ENCODE data around the gene TTC23.

TTC23 gene

GRCh38 chr15:99130314-99130713, 119.1 kb downstream of the TTC23 start:
- no peak overlapping the region for H3K27ac ChIP-seq
- H3K27me3 ChIP-seq (ENCODE audit: insufficient read depth, low read depth), result no peaks in the 10 kb centered on the region
- no peaks in the 10 kb centered on the region for H3K36me3 ChIP-seq (ENCODE audit: insufficient read depth)
- TF ChIP-seq CTCF (conservative IDR thresholded peaks at IDR 0.05; ENCODE audit: low read depth, low read length), result no peak
- H3K4me3 ChIP-seq (IDR thresholded peaks at IDR 0.05; ENCODE audit: insufficient read depth, low read depth, low read length), result no peak overlapping the region
- no peak overlapping the region for H3K9ac ChIP-seq
- no peak overlapping the region for H3K4me2 ChIP-seq
- peaks cover 26% of the 10 kb centered on the region for H3K4me1 ChIP-seq (ENCODE audit: low read depth, poor library complexity, severe bottlenecking)
- no peak overlapping the region for H2AFZ ChIP-seq (ENCODE audit: low read depth)
- H4K20me1 ChIP-seq (ENCODE audit: insufficient read depth), result no peaks in the 10 kb centered on the region
- no peaks in the 10 kb centered on the region for H3K79me2 ChIP-seq (ENCODE audit: insufficient read depth, low read depth)

GRCh38 chr15:99129644-99130043, 119.7 kb downstream of the TTC23 start:
- Histone ChIP-seq H2AFZ (ENCODE audit: low read depth) (no peak overlapping the region), H3K9ac (no peak overlapping the region), H3K4me1 (ENCODE audit: low read depth, poor library complexity, severe bottlenecking) (peaks cover 24% of the 10 kb centered on the region), H3K36me3 (ENCODE audit: insufficient read depth) (no peaks in the 10 kb centered on the region), H4K20me1 (ENCODE audit: insufficient read depth) (no peaks in the 10 kb centered on the region), H3K4me2 (no peak overlapping the region), H3K79me2 (ENCODE audit: insufficient read depth, low read depth) (no peaks in the 10 kb centered on the region), H3K27me3 (ENCODE audit: insufficient read depth, low read depth) (no peaks in the 10 kb centered on the region), H3K4me3 (IDR thresholded peaks at IDR 0.05; ENCODE audit: insufficient read depth, low read depth, low read length) (no peak overlapping the region), H3K27ac (no peak overlapping the region)
- TF ChIP-seq CTCF (conservative IDR thresholded peaks at IDR 0.05; ENCODE audit: low read depth, low read length), result no peak

DNA sequence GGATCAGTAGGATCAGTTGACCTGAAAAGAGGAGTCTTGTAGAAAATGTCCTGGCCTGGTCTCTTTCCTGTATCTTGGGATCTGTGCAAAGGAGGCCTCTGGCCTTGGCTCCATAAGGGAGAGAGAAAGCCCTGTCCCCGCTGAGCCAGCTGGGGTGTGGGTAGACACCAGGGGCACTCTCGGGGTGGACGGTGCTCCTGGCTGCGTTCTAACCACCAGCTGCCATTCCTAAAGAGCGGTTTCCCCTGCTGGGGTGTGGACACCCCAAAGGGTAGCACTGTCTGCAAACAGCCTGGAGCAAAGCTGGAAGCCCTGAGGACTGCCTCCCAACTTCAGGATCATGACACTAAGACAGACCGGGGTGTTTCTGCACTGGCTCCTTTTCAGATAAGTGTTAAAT, 121.0 kb downstream of the TTC23 start:
- peaks cover 24% of the 10 kb centered on the region for H3K4me1 ChIP-seq (ENCODE audit: low read depth, poor library complexity, severe bottlenecking)
- TF ChIP-seq CTCF (conservative IDR thresholded peaks at IDR 0.05; ENCODE audit: low read depth, low read length), result no peak
- no peaks in the 10 kb centered on the region for H3K27me3 ChIP-seq (ENCODE audit: insufficient read depth, low read depth)
- H3K4me3 ChIP-seq (IDR thresholded peaks at IDR 0.05; ENCODE audit: insufficient read depth, low read depth, low read length), result no peak overlapping the region
- no peaks in the 10 kb centered on the region for H4K20me1 ChIP-seq (ENCODE audit: insufficient read depth)
- no peaks in the 10 kb centered on the region for H3K79me2 ChIP-seq (ENCODE audit: insufficient read depth, low read depth)
- H2AFZ ChIP-seq (ENCODE audit: low read depth), result no peak overlapping the region
- no peaks in the 10 kb centered on the region for H3K36me3 ChIP-seq (ENCODE audit: insufficient read depth)
- H3K27ac ChIP-seq, result no peak overlapping the region
- no peak overlapping the region for H3K4me2 ChIP-seq
- no peak overlapping the region for H3K9ac ChIP-seq

GRCh38 chr15:99127773-99128172, 121.6 kb downstream of the TTC23 start:
- H3K36me3 ChIP-seq (ENCODE audit: insufficient read depth), result no peaks in the 10 kb centered on the region
- no peaks in the 10 kb centered on the region for H4K20me1 ChIP-seq (ENCODE audit: insufficient read depth)
- no peak overlapping the region for H3K27ac ChIP-seq

More at GRCh38 chr15:99127773-99128172, 121.6 kb downstream of the TTC23 start:
- no peak for TF ChIP-seq CTCF (conservative IDR thresholded peaks at IDR 0.05; ENCODE audit: low read depth, low read length)
- Histone ChIP-seq H2AFZ (ENCODE audit: low read depth) (no peak overlapping the region), H3K9ac (no peak overlapping the region), H3K4me3 (IDR thresholded peaks at IDR 0.05; ENCODE audit: insufficient read depth, low read depth, low read length) (no peak overlapping the region), H3K4me1 (ENCODE audit: low read depth, poor library complexity, severe bottlenecking) (peaks cover 24% of the 10 kb centered on the region), H3K79me2 (ENCODE audit: insufficient read depth, low read depth) (no peaks in the 10 kb centered on the region), H3K27me3 (ENCODE audit: insufficient read depth, low read depth) (no peaks in the 10 kb centered on the region), H3K4me2 (no peak overlapping the region)

Measured in KMS-11 (cell line).